ENCODE results near the gene ITFG1.

Gene ITFG1

GRCh38 chr16:47320546-47321310 lies 140.1 kb downstream of the ITFG1 start:
- no peak for DNase-seq

- DNase-seq = no peak
Observed at GRCh38 chr16:47317465-47318240, 143.2 kb downstream of the ITFG1 start.

- no peak for DNase-seq
Observed at GRCh38 chr16:47316442-47317015, 144.3 kb downstream of the ITFG1 start.

- DNase-seq = no peak
Observed at GRCh38 chr16:47311738-47312505, 148.9 kb downstream of the ITFG1 start.

GRCh38 chr16:47310792-47311211 lies 150.1 kb downstream of the ITFG1 start:
- no peak for DNase-seq

GRCh38 chr16:47309581-47310312 lies 151.1 kb downstream of the ITFG1 start:
- no peak for DNase-seq

GRCh38 chr16:47308601-47309000 lies 152.3 kb downstream of the ITFG1 start:
- no peak for DNase-seq

- DNase-seq = no peak
Observed at GRCh38 chr16:47304563-47304962, 156.3 kb downstream of the ITFG1 start.

GRCh38 chr16:47299587-47299986 lies 161.3 kb downstream of the ITFG1 start:
- DNase-seq = no peak

GRCh38 chr16:47284999-47285398 lies 175.9 kb downstream of the ITFG1 start:
- no peak for DNase-seq

GRCh38 chr16:47278306-47278970 lies 182.4 kb downstream of the ITFG1 start:
- no peak for DNase-seq

- no peak for DNase-seq
Observed at GRCh38 chr16:47276522-47276921, 184.3 kb downstream of the ITFG1 start.

GRCh38 chr16:47262938-47263337 lies 197.9 kb downstream of the ITFG1 start:
- no peak for DNase-seq

GRCh38 chr16:47260503-47260902 lies 200.4 kb downstream of the ITFG1 start:
- no peak for DNase-seq

GRCh38 chr16:47258874-47259461 lies 201.9 kb downstream of the ITFG1 start:
- DNase-seq = no peak

GRCh38 chr16:47254756-47255155 lies 206.1 kb downstream of the ITFG1 start:
- DNase-seq = no peak

- DNase-seq = no peak
Observed at GRCh38 chr16:47250983-47251382, 209.9 kb downstream of the ITFG1 start.

- DNase-seq = no peak
Observed at GRCh38 chr16:47247690-47248089, 213.2 kb downstream of the ITFG1 start.

GRCh38 chr16:47244206-47244605 lies 216.7 kb downstream of the ITFG1 start:
- no peak for DNase-seq

- no peak for DNase-seq
Observed at GRCh38 chr16:47241061-47241460, 219.8 kb downstream of the ITFG1 start.

GRCh38 chr16:47236716-47237115 lies 224.1 kb downstream of the ITFG1 start:
- DNase-seq = no peak
